ENCODE measurements around the gene EEF1AKMT3.
"Not testable (repeated sequence)": the region's sequence is repeated elsewhere in the genome, so short reads cannot be mapped to it uniquely, and the experiment has no call there.

DNA sequence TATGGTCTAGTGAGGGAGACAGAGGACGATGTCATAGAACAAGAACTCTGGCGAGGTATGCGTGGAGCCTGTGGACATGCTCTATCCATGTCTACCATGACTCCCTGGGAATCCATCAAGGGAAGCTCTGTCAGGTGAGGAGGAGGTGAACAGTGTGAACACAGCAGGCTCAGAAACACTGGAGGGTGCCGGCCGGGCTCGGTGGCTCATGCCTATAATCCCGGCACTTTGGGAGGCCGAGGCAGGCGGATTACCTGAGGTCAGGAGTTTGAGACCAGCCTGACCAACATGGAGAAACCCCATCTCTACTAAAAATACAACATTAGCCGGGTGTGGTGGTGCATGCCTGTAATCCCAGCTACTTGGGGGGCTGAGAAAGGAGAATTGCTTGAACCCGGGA lies 2.2 kb downstream of the EEF1AKMT3 start:
- TF ChIP-seq, protein P1, sequence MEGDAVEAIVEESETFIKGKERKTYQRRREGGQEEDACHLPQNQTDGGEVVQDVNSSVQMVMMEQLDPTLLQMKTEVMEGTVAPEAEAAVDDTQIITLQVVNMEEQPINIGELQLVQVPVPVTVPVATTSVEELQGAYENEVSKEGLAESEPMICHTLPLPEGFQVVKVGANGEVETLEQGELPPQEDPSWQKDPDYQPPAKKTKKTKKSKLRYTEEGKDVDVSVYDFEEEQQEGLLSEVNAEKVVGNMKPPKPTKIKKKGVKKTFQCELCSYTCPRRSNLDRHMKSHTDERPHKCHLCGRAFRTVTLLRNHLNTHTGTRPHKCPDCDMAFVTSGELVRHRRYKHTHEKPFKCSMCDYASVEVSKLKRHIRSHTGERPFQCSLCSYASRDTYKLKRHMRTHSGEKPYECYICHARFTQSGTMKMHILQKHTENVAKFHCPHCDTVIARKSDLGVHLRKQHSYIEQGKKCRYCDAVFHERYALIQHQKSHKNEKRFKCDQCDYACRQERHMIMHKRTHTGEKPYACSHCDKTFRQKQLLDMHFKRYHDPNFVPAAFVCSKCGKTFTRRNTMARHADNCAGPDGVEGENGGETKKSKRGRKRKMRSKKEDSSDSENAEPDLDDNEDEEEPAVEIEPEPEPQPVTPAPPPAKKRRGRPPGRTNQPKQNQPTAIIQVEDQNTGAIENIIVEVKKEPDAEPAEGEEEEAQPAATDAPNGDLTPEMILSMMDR (IDR thresholded peaks at IDR 0.05 in 2 of 3, conservative IDR thresholded peaks at IDR 0.05 in 1 of 3; ENCODE audit: borderline replicate concordance in 1 of 3, insufficient read depth in 1 of 3, low read depth in 2 of 3, low read length in 2 of 3): not testable (repeated sequence)
- not testable (repeated sequence) for TF ChIP-seq SRF (IDR thresholded peaks at IDR 0.05; ENCODE audit: low read depth)

Measured in HCT116 (cell line).